GM12801 (cell line): Measurements from ENCODE around the gene KAZN.

Experiments used
- CTCF ChIP-seq: IDR thresholded peaks from one replicate; pipeline ENCODE4 v1.5.1; 2011; ENCODE audit warnings: control low read depth; ENCODE audit not compliant: insufficient read length; ENCODE audit errors: extremely low read depth

Gene KAZN

DNA sequence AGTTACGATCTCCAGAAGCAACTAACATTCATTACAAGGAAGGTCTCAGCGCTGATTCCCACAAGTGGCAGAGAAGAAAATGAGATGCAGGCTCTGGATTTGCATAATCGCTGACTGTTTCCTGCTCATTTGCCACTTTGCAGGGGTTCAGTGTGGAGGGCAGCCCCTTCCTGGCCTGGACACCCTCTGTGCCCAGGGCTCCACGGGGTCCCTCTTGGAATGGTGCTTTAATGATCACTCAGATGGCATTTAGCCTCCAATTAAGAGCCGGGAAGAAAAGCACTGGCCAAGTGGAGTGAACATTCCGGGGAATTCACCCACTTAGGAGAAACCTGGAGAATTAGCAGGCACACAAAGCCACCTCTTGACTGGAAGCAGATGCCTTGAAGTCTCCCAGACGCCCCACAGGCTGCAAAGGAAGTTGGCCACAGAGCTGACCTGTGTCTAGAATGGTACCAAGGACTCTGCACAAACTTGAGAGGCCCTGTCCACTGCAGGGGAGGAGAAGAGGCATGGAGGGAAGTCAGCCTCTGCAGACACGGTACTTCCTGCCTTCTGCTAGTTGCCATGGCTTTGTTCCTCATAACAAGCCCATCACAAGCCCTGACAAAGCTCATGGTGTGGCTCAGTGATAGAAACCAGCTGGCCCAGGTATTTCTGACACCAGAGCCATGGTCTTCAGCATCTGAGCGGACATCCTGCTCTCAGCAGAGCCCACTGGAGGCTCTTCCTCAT, 157.2 kb downstream of the KAZN start:
- no peak for TF ChIP-seq CTCF

GRCh38 chr1:14756589-14757285, 158.3 kb downstream of the KAZN start:
- no peak for TF ChIP-seq CTCF

- no peak for TF ChIP-seq CTCF
Observed at GRCh38 chr1:14757286-14757625, 158.8 kb downstream of the KAZN start.

DNA sequence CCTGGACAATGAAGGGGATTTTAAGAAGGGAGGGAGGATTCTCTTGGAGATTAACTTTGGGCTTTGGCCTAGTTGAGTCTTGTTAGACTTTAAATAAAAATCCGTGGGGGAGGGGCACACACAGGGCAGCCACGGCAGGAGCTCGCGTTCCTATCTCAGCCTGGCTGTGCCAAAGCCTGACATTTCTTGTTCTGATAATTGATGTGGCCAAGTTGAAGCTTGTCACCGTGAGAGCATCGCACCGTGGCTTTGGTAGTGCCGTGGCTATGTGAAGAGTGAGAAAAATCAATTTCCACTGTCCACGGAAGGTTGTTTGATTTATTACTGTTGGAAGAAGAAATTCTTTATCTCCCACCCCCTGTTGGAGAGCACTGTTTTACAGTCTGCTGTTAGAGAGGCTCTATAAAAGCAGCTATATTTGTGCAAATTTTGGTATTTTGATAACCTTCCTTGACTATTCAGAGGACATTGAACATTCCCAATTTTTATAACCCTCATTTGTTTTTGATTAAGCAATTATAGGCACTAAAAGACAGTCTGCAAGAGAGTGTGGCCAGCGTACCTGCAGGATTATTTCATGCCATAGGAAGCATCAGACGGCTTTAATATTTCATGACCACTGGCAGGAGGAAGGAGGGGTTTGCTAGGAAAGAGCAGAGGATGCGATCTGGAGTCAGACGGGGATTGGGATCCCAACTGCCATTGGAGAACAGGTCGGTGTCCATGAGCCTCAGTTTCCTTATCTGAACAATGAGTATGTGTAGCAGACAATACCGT, 160.7 kb downstream of the KAZN start:
- no peak for TF ChIP-seq CTCF

DNA sequence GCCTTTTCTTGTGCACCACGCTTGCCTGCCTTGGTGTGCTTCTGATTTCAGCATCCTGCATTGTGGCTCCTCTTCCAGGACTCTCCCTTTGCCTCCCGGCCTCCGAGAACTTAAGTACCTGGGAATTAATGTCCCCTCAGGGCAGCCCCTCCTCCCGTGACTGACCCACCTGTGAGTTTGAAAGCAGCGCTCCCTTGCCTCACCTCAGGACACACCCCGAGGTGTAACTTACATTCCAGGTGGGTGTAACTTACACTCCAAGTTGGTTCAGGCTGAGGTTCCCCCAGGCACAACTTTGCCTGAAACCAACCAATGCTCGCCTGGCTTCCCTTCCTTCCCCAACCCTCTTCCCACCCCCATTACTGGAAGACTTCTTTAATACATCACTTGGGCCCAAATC, 161.4 kb downstream of the KAZN start:
- TF ChIP-seq CTCF, result no peak

GRCh38 chr1:14760780-14761179, 162.3 kb downstream of the KAZN start:
- TF ChIP-seq CTCF, result no peak

DNA sequence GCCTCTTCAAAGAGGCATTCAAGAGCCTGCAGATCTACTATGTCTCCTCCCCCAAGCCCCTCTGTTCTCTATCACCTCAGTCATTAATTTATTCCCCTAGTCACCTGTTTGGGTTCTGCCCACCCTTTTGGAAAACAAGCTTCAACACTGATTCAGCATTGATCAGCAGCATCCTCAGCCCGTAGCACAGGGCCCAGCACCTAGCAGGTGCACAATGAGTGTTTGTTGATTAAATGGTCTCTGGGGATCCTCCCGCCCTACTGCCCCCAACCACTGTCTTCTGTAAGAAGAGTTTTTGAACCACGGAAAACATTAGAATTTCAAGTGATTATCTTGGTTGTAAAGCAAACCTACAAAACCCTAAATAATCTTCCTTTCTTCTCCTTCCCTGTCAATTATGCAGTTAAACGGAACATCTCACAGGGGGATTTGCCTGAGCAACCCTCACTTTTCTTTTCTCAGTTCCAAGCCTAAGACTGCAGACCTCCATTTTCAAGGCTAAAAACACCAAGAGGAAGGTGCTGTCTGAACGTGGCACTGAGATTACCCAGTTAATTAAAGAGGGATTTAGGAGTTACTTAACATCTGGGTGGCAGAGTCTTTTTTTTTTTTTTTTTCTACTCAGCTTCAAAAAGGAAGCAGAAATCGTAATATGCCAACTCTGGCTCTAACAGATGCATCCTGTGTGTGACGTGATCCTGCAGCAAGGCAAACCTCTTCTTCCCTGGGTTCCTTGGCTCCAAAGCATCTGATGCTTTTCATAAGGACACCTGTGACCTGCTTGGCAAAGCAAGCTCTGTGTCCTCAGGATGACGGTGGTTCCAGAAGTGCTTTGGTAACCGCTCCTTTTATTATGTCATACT, 163.0 kb downstream of the KAZN start:
- TF ChIP-seq CTCF, result no peak
